Measurements from ENCODE around the gene SRGAP2C.
"Not testable (repeated sequence)": the region's sequence is repeated elsewhere in the genome, so short reads cannot be mapped to it uniquely, and the experiment has no call there.

The SRGAP2C gene

GRCh38 chr1:121389895-121390560, 205.3 kb downstream of the SRGAP2C start:
- DNase-seq; intact Hi-C loops (cut with DNase I): not testable (repeated sequence)

GRCh38 chr1:121392130-121392529, 207.4 kb downstream of the SRGAP2C start:
- intact Hi-C loops (cut with DNase I); DNase-seq: not testable (repeated sequence)

- intact Hi-C loops (cut with DNase I): not testable (repeated sequence)
- peak in 19 of 42 donors; percentile 4 to 51 (median 25) for DNase-seq
Measured at GRCh38 chr1:121395718-121396201, 211.0 kb downstream of the SRGAP2C start.

GRCh38 chr1:121396335-121397081, 211.7 kb downstream of the SRGAP2C start:
- DNase-seq: peak in 37 of 42 donors; percentile 6 to 62 (median 34)
- intact Hi-C loops (cut with DNase I): not testable (repeated sequence)

GRCh38 chr1:121397101-121397500, 212.3 kb downstream of the SRGAP2C start:
- peak in 6 of 42 donors; percentile 16 to 44 (median 38) for DNase-seq
- intact Hi-C loops (cut with DNase I): not testable (repeated sequence)

- intact Hi-C loops (cut with DNase I); DNase-seq: not testable (repeated sequence)
Measured at GRCh38 chr1:121399193-121399592, 214.4 kb downstream of the SRGAP2C start.

- DNase-seq; intact Hi-C loops (cut with DNase I): not testable (repeated sequence)
Measured at GRCh38 chr1:121400108-121400507, 215.3 kb downstream of the SRGAP2C start.

- intact Hi-C loops (cut with DNase I); DNase-seq: not testable (repeated sequence)
Measured at GRCh38 chr1:121400541-121401310, 216.0 kb downstream of the SRGAP2C start.

GRCh38 chr1:121401375-121401955, 216.7 kb downstream of the SRGAP2C start:
- intact Hi-C loops (cut with DNase I); DNase-seq: not testable (repeated sequence)

GRCh38 chr1:121403254-121403653, 218.5 kb downstream of the SRGAP2C start:
- intact Hi-C loops (cut with DNase I); DNase-seq: not testable (repeated sequence)

GRCh38 chr1:121408354-121408753, 223.6 kb downstream of the SRGAP2C start:
- no peak for DNase-seq
- intact Hi-C loops (cut with DNase I): no loop called here

- intact Hi-C loops (cut with DNase I): no loop called here
- no peak for DNase-seq
Measured at GRCh38 chr1:121413821-121414220, 229.0 kb downstream of the SRGAP2C start.

GRCh38 chr1:121414905-121415304, 230.1 kb downstream of the SRGAP2C start:
- intact Hi-C loops (cut with DNase I): no loop called here
- peak in 3 of 42 donors; percentile 11 to 47 (median 21) for DNase-seq

GRCh38 chr1:121417325-121417923, 232.6 kb downstream of the SRGAP2C start:
- DNase-seq: peak in 2 of 42 donors; percentile 8 to 18
- intact Hi-C loops (cut with DNase I): no loop called here

- DNase-seq: no peak
- intact Hi-C loops (cut with DNase I): no loop called here
Measured at GRCh38 chr1:121418369-121419049, 233.7 kb downstream of the SRGAP2C start.

GRCh38 chr1:121419050-121419615, 234.4 kb downstream of the SRGAP2C start:
- DNase-seq; intact Hi-C loops (cut with DNase I): not testable (repeated sequence)

GRCh38 chr1:121421490-121421889, 236.7 kb downstream of the SRGAP2C start:
- DNase-seq; intact Hi-C loops (cut with DNase I): not testable (repeated sequence)

GRCh38 chr1:121423956-121424355, 239.2 kb downstream of the SRGAP2C start:
- DNase-seq; intact Hi-C loops (cut with DNase I): not testable (repeated sequence)

Measured in head of caudate nucleus (tissue), 42 donors.